ENCODE measurements around the gene KRTAP1-4. TPM values are rescaled to one million over a fixed set of nuclear protein-coding genes. Genes with fewer than 3 reads are reported as not detected.

The KRTAP1-4 gene
- total RNA-seq, 2 donors from 2014 or later = not detected

GRCh38 chr17:40984226-40984625 lies 45.8 kb downstream of the KRTAP1-4 start, which contains the start of gene KRT40:
Gene KRT40, minus strand, starts transcription at chr17:40984326. Its CDS starts 53 bp downstream, at chr17:40984273.
- H3K4me1 ChIP-seq (replicated peaks) = no peaks in the 10 kb centered on the region
- no peak within 1 kb of the TSS for H3K27ac ChIP-seq
- no peak within 1 kb of the TSS for H3K4me3 ChIP-seq
- intact Hi-C loops (cut with DNase I) = no loop called here
- no peak for DNase-seq (ENCODE audit: low spot score)
- no peak for TF ChIP-seq POLR2A (IDR thresholded peaks at IDR 0.05)
- no peak for TF ChIP-seq CTCF (IDR thresholded peaks at IDR 0.05)
- no peak for TF ChIP-seq POLR2AphosphoS5 (IDR thresholded peaks at IDR 0.05)
- no peaks in the 10 kb centered on the region for H3K27me3 ChIP-seq (replicated peaks; ENCODE audit: insufficient read depth)
- 65% methylated on average over 3 of the region's 3 CpGs for WGBS
- no peaks in the 10 kb centered on the region for H3K36me3 ChIP-seq
- H3K9me3 ChIP-seq = no peaks in the 10 kb centered on the region

- Histone ChIP-seq H3K27ac (no peak overlapping the region), H3K4me3 (no peak overlapping the region), H3K36me3 (no peaks in the 10 kb centered on the region), H3K27me3 (replicated peaks; ENCODE audit: insufficient read depth) (no peaks in the 10 kb centered on the region), H3K4me1 (replicated peaks) (no peaks in the 10 kb centered on the region), H3K9me3 (no peaks in the 10 kb centered on the region)
- DNase-seq (ENCODE audit: low spot score) = no peak
- 68% methylated on average over 5 of the region's 5 CpGs for WGBS
- intact Hi-C loops (cut with DNase I) = no loop called here
- TF ChIP-seq CTCF (IDR thresholded peaks at IDR 0.05) (no peak), POLR2AphosphoS5 (IDR thresholded peaks at IDR 0.05) (no peak), POLR2A (IDR thresholded peaks at IDR 0.05) (no peak)
Measured at GRCh38 chr17:40981115-40981514, 48.9 kb downstream of the KRTAP1-4 start.

- intact Hi-C loops (cut with DNase I) = no loop called here
- no peak for TF ChIP-seq POLR2A (IDR thresholded peaks at IDR 0.05)
- no peak for TF ChIP-seq POLR2AphosphoS5 (IDR thresholded peaks at IDR 0.05)
- no peak for TF ChIP-seq CTCF (IDR thresholded peaks at IDR 0.05)
- Histone ChIP-seq H3K27ac (no peak overlapping the region), H3K9me3 (no peaks in the 10 kb centered on the region), H3K4me3 (no peak overlapping the region), H3K36me3 (no peaks in the 10 kb centered on the region), H3K4me1 (replicated peaks) (no peaks in the 10 kb centered on the region), H3K27me3 (replicated peaks; ENCODE audit: insufficient read depth) (no peaks in the 10 kb centered on the region)
- DNase-seq (ENCODE audit: low spot score) = no peak
- WGBS = 19% methylated on average over 8 of the region's 8 CpGs
Measured at GRCh38 chr17:40980596-40980995, 49.4 kb downstream of the KRTAP1-4 start.

- WGBS = 92% methylated on average over 3 of the region's 3 CpGs
- no peaks in the 10 kb centered on the region for H3K4me1 ChIP-seq (replicated peaks)
- no peak overlapping the region for H3K4me3 ChIP-seq
- H3K36me3 ChIP-seq = no peaks in the 10 kb centered on the region
- no peak overlapping the region for H3K27ac ChIP-seq
- TF ChIP-seq CTCF (IDR thresholded peaks at IDR 0.05) (no peak), POLR2AphosphoS5 (IDR thresholded peaks at IDR 0.05) (no peak), POLR2A (IDR thresholded peaks at IDR 0.05) (no peak)
- intact Hi-C loops (cut with DNase I) = no loop called here
- DNase-seq (ENCODE audit: low spot score) = no peak
- no peaks in the 10 kb centered on the region for H3K27me3 ChIP-seq (replicated peaks; ENCODE audit: insufficient read depth)
- no peaks in the 10 kb centered on the region for H3K9me3 ChIP-seq
Measured at GRCh38 chr17:40980117-40980516, 49.9 kb downstream of the KRTAP1-4 start.

Small RNAs within 50 kb of the gene (small RNA-seq; reads per million reads assigned to genes)
- gene KRTAP3-4P = 0 reads per million in 2 donors

Other genes with a start within 250 kb of the KRTAP1-4 start
- gene KRT27, start 247.6 kb downstream of the KRTAP1-4 start, total RNA-seq = not detected
- not detected for gene KRT28, start 230.2 kb downstream of the KRTAP1-4 start, total RNA-seq
- 10 to 100 TPM in 1 of 2 donors, 1 to 10 TPM in 1; 5.8 to 23.6 TPM for gene KRT10, start 207.6 kb downstream of the KRTAP1-4 start, total RNA-seq
- gene KRT12, start 163.0 kb downstream of the KRTAP1-4 start, total RNA-seq = not detected
- not detected for gene KRT20, start 145.0 kb downstream of the KRTAP1-4 start, total RNA-seq
- gene KRT23, start 92.5 kb downstream of the KRTAP1-4 start, total RNA-seq = 10 to 100 TPM; 19.6 to 38.9 TPM
- not detected for gene KRT39, start 63.2 kb downstream of the KRTAP1-4 start, total RNA-seq
- under 1 TPM in 1 of 2 donors, not detected in 1; 0.74 TPM for gene KRT40, start 45.9 kb downstream of the KRTAP1-4 start, total RNA-seq
- gene KRTAP3-3, start 36.0 kb downstream of the KRTAP1-4 start, total RNA-seq = not detected
- not detected for gene KRTAP3-2, start 30.3 kb downstream of the KRTAP1-4 start, total RNA-seq
- gene KRTAP3-1, start 21.1 kb downstream of the KRTAP1-4 start, total RNA-seq = not detected
- under 1 TPM in 1 of 2 donors, not detected in 1; 0.51 TPM for gene KRTAP1-5, start 3.0 kb downstream of the KRTAP1-4 start, total RNA-seq
- not detected for gene KRTAP1-3, start 4.7 kb upstream of the KRTAP1-4 start, total RNA-seq
- gene KRTAP1-1, start 11.3 kb upstream of the KRTAP1-4 start, total RNA-seq = 1 to 10 TPM in 1 of 2 donors, not detected in 1; 1.4 TPM
- gene KRTAP2-1, start 17.1 kb upstream of the KRTAP1-4 start, total RNA-seq = not detected
- not detected for gene KRTAP2-2, start 25.0 kb upstream of the KRTAP1-4 start, total RNA-seq
- gene KRTAP2-3, start 29.9 kb upstream of the KRTAP1-4 start, total RNA-seq = not detected
- gene KRTAP2-4, start 35.7 kb upstream of the KRTAP1-4 start, total RNA-seq = not detected
- not detected for gene KRTAP4-7, start 54.0 kb upstream of the KRTAP1-4 start, total RNA-seq
- gene KRTAP4-8, start 67.9 kb upstream of the KRTAP1-4 start, total RNA-seq = not detected
- not detected for gene KRTAP4-16, start 72.0 kb upstream of the KRTAP1-4 start, total RNA-seq
- gene KRTAP4-9, start 75.2 kb upstream of the KRTAP1-4 start, total RNA-seq = not detected
- gene KRTAP4-11, start 88.2 kb upstream of the KRTAP1-4 start, total RNA-seq = not detected
- gene KRTAP4-12, start 94.0 kb upstream of the KRTAP1-4 start, total RNA-seq = not detected
- gene KRTAP4-6, start 110.3 kb upstream of the KRTAP1-4 start, total RNA-seq = not detected
- not detected for gene KRTAP4-5, start 119.6 kb upstream of the KRTAP1-4 start, total RNA-seq
- gene KRTAP4-4, start 130.6 kb upstream of the KRTAP1-4 start, total RNA-seq = not detected
- not detected for gene KRTAP4-3, start 138.0 kb upstream of the KRTAP1-4 start, total RNA-seq
- not detected for gene KRTAP4-2, start 148.0 kb upstream of the KRTAP1-4 start, total RNA-seq
- gene KRTAP4-1, start 154.7 kb upstream of the KRTAP1-4 start, total RNA-seq = not detected
- gene KRTAP9-1, start 159.7 kb upstream of the KRTAP1-4 start, total RNA-seq = not detected
- not detected for gene KRTAP9-2, start 196.5 kb upstream of the KRTAP1-4 start, total RNA-seq
- gene KRTAP9-3, start 202.3 kb upstream of the KRTAP1-4 start, total RNA-seq = not detected
- not detected for gene KRTAP9-8, start 207.8 kb upstream of the KRTAP1-4 start, total RNA-seq
- not detected for gene KRTAP9-4, start 219.5 kb upstream of the KRTAP1-4 start, total RNA-seq
- gene KRTAP9-9, start 225.2 kb upstream of the KRTAP1-4 start, total RNA-seq = not detected
- not detected for gene KRTAP9-6, start 235.2 kb upstream of the KRTAP1-4 start, total RNA-seq
- not detected for gene KRTAP9-7, start 245.5 kb upstream of the KRTAP1-4 start, total RNA-seq